GM12872 (cell line): ENCODE results near the gene HMGN3.

Experiments
- TF ChIP-seq, protein P1 (sequence below): IDR thresholded peaks from 3 replicates; pipeline ENCODE4 v1.5.1; 2011; ENCODE audit warnings: low read depth, mild to moderate bottlenecking, low read length, moderate library complexity; ENCODE audit not compliant: insufficient read depth

Gene HMGN3

DNA sequence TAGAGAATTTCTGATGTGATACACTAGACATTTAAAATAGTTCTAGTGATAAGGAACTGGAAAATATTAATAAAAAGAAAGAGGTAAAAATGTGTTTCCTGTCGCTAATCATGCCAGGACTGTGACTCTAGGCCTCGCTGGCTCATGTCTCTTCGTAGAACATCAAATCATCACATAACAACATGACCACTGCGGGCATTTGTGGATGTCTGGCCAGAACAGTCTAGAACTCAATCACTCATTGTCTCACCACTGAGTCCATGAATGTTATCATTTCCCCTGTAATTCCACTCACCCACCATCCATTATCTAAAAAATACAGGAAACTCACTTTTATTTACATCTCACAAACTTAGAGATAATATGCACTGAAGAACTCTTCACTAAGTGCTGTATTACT is 3.4 kb downstream of the HMGN3 start:
- TF ChIP-seq, protein P1, sequence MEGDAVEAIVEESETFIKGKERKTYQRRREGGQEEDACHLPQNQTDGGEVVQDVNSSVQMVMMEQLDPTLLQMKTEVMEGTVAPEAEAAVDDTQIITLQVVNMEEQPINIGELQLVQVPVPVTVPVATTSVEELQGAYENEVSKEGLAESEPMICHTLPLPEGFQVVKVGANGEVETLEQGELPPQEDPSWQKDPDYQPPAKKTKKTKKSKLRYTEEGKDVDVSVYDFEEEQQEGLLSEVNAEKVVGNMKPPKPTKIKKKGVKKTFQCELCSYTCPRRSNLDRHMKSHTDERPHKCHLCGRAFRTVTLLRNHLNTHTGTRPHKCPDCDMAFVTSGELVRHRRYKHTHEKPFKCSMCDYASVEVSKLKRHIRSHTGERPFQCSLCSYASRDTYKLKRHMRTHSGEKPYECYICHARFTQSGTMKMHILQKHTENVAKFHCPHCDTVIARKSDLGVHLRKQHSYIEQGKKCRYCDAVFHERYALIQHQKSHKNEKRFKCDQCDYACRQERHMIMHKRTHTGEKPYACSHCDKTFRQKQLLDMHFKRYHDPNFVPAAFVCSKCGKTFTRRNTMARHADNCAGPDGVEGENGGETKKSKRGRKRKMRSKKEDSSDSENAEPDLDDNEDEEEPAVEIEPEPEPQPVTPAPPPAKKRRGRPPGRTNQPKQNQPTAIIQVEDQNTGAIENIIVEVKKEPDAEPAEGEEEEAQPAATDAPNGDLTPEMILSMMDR: no peak

DNA sequence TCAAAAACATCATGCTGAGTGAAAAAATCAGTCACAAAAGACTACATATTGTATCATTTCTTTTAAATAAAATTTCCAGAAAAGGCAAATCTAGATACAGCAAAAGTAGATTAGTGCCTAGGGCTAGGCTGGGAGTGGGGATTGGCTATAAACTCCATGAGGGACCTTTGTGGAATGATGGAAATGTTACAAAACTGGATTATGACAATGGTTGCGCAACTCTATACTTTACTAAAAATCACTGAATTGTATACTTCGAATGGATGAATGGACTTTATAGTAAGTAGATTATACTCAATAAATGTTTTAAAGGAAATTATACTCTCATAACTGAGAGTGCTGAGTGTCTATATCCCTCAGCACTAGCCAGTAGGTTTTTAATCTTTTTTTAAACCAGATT is 4.3 kb downstream of the HMGN3 start:
- TF ChIP-seq, protein P1: no peak

DNA sequence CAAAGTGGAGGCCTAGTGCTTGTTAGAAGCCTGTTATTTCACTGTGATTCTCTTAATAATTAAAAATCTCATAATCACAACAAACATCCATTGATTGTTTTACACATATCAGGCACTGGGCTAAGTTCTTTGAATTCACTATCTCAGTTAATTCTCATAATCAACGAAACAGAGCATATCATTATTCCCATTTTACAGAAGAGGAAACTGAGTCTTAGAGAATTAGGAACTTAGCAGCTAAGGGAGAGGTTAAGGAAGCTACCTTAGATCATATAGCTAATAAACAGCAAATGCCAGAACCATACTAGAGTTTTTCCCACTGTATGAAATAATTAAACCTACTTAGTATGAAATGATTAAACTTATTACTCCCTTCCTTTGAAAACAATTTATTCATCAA is 7.0 kb downstream of the HMGN3 start:
- TF ChIP-seq, protein P1: no peak

DNA sequence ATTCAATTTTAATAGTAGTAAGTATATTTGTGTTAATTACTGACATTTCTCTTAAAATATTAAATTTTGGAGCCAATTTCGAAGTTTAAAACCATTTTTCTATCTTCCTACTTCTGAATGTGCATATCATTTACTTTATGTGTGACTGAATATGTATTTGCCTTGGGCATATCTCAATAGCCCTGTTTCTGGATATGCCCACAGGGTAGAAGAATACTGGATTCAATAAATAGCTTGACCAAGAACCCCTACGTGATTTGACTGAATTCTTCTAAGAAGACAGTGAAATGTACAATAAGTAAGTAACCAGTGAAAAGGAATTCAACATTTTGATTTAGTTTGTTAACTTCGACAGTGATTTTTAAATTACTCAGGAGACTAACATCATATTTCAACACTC is 7.8 kb downstream of the HMGN3 start:
- TF ChIP-seq, protein P1: no peak

DNA sequence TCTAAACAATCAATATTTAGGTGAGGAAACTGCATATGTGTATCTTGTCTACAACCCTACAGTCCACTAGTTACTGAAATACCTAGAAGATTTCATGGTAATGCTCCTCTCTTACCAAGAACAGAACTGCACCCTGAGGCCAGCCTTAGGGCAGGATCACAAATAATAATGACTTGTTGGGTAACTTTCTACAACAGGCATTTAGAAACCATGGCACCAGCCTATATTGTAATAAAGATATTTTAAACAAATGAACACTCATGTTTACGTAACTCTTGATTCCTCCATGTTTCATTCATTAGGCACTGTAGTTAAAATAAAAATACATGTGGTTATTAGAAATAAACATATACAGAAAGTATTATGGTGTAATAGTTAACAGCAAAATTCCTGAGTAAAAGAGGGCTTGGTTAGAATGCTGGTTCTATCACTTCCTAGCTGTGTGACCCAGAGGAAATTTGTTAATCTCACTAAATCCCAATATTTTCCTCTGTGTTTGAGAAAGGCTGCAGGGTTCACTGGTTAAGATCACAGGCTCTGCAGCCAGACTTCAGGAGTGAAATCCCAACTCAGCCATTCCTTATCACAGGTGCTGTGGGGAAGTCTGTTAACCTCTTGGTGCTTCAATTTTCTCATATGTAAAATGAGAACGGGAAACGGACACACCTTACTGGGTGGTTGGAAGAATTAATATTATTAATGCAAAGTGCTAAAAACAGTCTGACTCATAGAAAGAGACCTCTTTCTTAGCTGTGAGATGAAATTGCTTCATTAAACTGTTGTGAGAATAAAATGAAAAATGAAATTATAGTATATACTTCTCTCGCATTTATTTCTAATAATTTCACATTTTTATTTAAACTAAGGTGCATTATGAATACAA is 8.5 kb downstream of the HMGN3 start:
- TF ChIP-seq, protein P1: no peak

DNA sequence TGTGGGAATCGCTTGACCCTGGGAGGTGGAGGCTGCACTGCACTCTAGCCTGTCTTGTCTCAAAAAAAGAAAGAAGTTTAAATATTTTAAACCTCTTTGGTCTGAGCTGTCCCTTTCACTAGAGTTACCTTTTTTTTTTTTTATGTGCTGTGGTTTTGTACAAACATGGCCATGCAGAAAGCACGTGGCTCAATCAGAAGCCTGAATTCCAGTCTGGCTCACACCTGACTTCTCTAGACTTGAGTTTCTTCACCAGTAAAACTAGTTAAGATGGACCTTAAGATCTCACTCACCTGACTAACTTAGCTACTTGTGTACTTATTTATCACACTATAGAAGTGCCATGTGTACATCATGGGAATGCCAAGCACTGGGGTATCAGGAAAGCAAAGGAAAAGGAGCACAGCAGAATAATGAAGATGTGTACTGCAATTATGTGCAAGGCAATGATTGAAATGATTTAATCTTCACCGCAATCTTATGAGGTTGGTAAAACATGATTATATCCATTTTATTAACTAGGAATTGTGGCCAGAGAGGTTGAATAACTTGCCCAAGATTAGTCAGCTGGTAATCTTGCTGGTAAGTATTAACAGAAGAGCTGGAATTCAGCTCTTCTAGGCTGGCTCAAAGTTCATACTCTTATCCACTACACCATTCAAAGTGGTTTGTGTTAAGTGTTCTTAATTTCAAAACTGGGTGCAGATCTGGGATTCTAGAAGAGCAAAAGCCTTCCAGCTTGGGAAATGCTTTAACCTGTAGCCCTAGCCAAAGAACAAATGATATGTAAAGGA is 10.7 kb downstream of the HMGN3 start:
- TF ChIP-seq, protein P1: no peak

DNA sequence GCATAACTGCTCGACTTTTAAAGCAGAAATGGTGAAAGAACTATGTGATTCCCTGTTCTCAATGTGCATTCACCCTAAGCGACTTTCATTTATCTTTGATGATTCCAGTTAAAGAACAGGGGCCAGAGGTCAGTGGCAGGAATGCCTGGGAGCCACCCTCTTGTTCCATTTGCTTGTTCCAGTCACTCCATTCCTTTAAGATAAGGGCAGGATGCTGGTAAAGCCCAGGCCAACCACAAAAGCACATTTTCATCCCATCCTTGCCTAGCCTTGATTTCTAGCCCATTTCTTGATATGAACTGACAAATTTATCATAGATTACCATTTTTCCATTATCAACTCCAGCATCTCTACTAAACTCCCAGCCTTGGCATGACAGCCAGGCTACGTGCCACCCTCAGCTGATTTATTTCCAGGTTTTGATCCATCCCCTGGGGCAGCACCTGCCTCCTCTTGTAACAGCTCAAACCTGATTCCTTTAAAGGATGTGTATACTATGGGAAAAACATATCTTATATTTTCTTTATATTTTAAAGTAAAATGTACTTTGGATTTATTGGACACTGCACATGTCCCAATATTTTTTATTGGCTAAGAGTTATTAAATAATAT is 19.2 kb downstream of the HMGN3 start:
- TF ChIP-seq, protein P1: no peak
